ENCODE data around the gene FKBP11. TPM values are rescaled to one million over a fixed set of nuclear protein-coding genes. Genes with fewer than 3 reads are reported as not detected.

The FKBP11 gene
- total RNA-seq, 3 donors from 2014 or later = 16.9 to 41.3 (median 22.9) TPM

- DNase-seq (no peak), ATAC-seq (no peak)
- Histone ChIP-seq H3K4me3 (no peak overlapping the region), H3K4me1 (ENCODE audit: low read depth) (peaks cover 15% of the 10 kb centered on the region), H3K36me3 (ENCODE audit: low read depth) (no peaks in the 10 kb centered on the region), H3K9me3 (no peaks in the 10 kb centered on the region)
- no peak for TF ChIP-seq CTCF (IDR thresholded peaks at IDR 0.05)
- intact Hi-C loops (cut with DNase I, micrococcal nuclease) = no loop called here
Observed at GRCh38 chr12:48952691-48953090, 27.4 kb upstream of the FKBP11 start.

DNA sequence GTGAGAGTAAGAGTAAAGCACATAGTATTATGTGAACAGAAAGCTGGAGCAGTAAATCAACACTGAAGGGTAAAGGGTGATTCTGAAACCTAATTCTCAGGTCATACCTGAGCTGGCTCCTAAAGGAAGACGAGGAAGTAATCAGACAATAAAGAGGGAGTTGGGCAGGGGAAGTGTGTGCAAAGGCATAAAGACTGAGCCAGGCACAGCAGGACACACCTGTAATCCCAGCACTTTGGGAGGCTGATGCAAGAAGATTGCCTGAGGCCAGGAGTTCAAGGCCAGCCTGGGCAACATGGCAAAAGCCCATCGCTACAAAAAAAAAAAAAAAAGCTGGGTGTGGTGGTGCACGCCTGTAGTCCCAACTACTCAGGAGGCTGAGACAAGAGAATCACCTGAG, 22.4 kb upstream of the FKBP11 start:
- peaks cover 25% of the 10 kb centered on the region for H3K4me1 ChIP-seq (ENCODE audit: low read depth)
- TF ChIP-seq CTCF (IDR thresholded peaks at IDR 0.05) = no peak
- ATAC-seq (peak; percentile 95), DNase-seq (peak in 1 of 3 donors; percentile 60)
- no peak overlapping the region for H3K4me3 ChIP-seq
- no peaks in the 10 kb centered on the region for H3K9me3 ChIP-seq
- no peaks in the 10 kb centered on the region for H3K36me3 ChIP-seq (ENCODE audit: low read depth)
- intact Hi-C loops (cut with DNase I, micrococcal nuclease) = no loop called here

DNA sequence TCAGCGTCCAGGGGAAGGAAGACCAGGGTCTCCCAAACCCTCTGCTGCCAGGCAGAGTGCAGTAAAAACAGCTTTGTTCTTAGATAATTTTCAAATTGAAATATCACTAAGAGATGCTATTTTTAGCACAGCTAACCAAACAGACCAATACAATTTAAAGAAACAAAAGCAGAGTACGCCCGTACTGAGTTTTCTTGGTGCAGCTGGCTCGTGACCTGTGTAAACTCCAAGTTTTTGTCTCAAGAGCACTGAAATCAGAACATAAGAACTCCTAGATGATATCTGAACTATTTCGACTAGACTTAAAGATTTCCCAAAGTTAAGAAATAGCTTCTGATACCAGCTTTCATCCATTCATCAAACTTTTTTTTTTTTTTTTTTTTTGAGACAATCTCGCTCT, 21.7 kb upstream of the FKBP11 start:
- ATAC-seq (no peak), DNase-seq (no peak)
- peaks cover 25% of the 10 kb centered on the region for H3K4me1 ChIP-seq (ENCODE audit: low read depth)
- intact Hi-C loops (cut with DNase I, micrococcal nuclease) = no loop called here
- H3K4me3 ChIP-seq = no peak overlapping the region
- TF ChIP-seq CTCF (IDR thresholded peaks at IDR 0.05) = no peak
- H3K36me3 ChIP-seq (ENCODE audit: low read depth) = no peaks in the 10 kb centered on the region
- no peaks in the 10 kb centered on the region for H3K9me3 ChIP-seq

GRCh38 chr12:48946205-48946604, 20.9 kb upstream of the FKBP11 start:
- DNase-seq = peak in 1 of 3 donors; percentile 67

DNA sequence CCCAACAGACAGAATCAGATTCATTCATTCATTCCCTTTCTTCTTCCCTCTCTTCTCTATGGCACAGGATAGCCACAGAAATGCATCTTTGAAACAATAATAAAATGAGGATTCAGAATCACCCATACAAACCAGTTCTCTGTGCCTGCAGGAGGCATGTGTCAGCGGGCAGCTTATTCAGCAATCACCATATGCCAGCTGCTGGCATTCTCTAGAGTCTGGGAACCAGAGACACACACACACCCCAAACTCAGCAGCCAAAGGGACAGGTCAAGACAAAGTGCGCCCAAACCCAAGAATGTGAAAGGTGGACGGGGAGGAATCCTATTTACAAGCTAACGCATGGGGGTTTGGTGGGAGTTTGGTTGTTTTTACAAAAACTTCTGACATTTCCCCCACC, 17.9 kb upstream of the FKBP11 start:
- peaks cover 24% of the 10 kb centered on the region for H3K4me1 ChIP-seq (ENCODE audit: low read depth)
- H3K4me3 ChIP-seq = no peak overlapping the region
- H3K9me3 ChIP-seq = no peaks in the 10 kb centered on the region
- no peak for TF ChIP-seq CTCF (IDR thresholded peaks at IDR 0.05)
- ATAC-seq = no peak
- no peaks in the 10 kb centered on the region for H3K36me3 ChIP-seq (ENCODE audit: low read depth)
- intact Hi-C loops (cut with DNase I, micrococcal nuclease) = no loop called here
- DNase-seq = no peak

More at GRCh38 chr12:48946205-48946604, 20.9 kb upstream of the FKBP11 start:
- Histone ChIP-seq H3K4me1 (ENCODE audit: low read depth) (peaks cover 25% of the 10 kb centered on the region), H3K4me3 (no peak overlapping the region), H3K9me3 (no peaks in the 10 kb centered on the region), H3K36me3 (ENCODE audit: low read depth) (no peaks in the 10 kb centered on the region)
- ATAC-seq = peak; percentile 56
- intact Hi-C loops (cut with DNase I, micrococcal nuclease) = no loop called here
- TF ChIP-seq CTCF (IDR thresholded peaks at IDR 0.05) = no peak

- DNase-seq = no peak
- no peaks in the 10 kb centered on the region for H3K36me3 ChIP-seq (ENCODE audit: low read depth)
- no peaks in the 10 kb centered on the region for H3K9me3 ChIP-seq
- H3K4me1 ChIP-seq (ENCODE audit: low read depth) = peaks cover 10% of the 10 kb centered on the region
- no peak overlapping the region for H3K4me3 ChIP-seq
- no peak for ATAC-seq
- intact Hi-C loops (cut with DNase I, micrococcal nuclease) = no loop called here
- TF ChIP-seq CTCF (IDR thresholded peaks at IDR 0.05) = no peak
Observed at GRCh38 chr12:48940181-48940580, 14.9 kb upstream of the FKBP11 start.
